ENCODE results near the gene PAOX. TPM values are rescaled to one million over a fixed set of nuclear protein-coding genes. Genes with fewer than 3 reads are reported as not detected.
A peak's percentile ranks its signal among the peaks of the same experiment; 100 is the strongest.
"Not testable (repeated sequence)": the region's sequence is repeated elsewhere in the genome, so short reads cannot be mapped to it uniquely, and the experiment has no call there.

The PAOX gene
- total RNA-seq, 1 experiment from 2014 or later = 6.7 TPM

DNA sequence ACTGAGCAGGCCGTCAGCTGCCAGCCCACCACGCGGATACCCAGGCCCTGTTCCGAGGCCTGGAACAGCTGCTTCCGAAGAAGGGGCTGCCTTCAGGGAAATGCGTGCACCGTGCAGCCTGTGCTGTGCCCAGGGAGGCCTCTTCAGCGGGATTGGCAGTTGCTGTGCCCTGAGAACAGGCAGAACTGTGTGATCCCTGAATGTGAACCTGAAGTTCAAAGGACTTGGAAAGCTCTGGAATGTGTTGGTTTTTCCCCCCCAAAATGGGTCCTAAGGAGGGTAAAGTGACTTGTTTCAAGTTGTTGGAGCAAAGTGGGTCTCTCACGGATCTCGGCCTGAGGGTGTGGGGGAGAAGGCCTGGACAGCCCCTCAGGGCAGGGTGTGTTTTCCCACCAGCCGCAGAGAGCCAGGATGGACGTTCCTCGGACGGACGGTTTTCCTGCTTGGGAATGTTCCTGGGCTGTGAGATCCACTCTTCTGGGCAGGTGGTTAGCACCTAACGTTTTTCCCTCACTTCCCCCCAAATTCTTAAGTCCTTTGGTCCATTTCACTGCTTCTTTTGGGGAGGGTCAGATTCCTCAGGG, 43.3 kb downstream of the PAOX start:
- Mint-ChIP-seq H3K27me3 (ENCODE audit: insufficient read depth, unreplicated experiment) (no peaks in the 10 kb centered on the region), H3K9me3 (ENCODE audit: unreplicated experiment) (no peaks in the 10 kb centered on the region), H3K4me1 (ENCODE audit: low read depth, unreplicated experiment) (no peaks in the 10 kb centered on the region), H3K27ac (ENCODE audit: unreplicated experiment) (no peak overlapping the region), H3K4me3 (ENCODE audit: unreplicated experiment) (peak overlapping the region; percentile 61), H3K36me3 (ENCODE audit: insufficient read depth, unreplicated experiment) (peaks cover 56% of the 10 kb centered on the region)
- no TSS peak for BruUV-seq (replicated peaks)
- CTCF ChIA-PET = no interaction called here
- H3K27me3 ChIP-seq (replicated peaks; ENCODE audit: control insufficient read depth, insufficient read depth, low read length) = no peaks in the 10 kb centered on the region
- intact Hi-C loops (cut with micrococcal nuclease; ENCODE audit: unreplicated experiment) = no loop called here
- TF ChIP-seq, protein P1, sequence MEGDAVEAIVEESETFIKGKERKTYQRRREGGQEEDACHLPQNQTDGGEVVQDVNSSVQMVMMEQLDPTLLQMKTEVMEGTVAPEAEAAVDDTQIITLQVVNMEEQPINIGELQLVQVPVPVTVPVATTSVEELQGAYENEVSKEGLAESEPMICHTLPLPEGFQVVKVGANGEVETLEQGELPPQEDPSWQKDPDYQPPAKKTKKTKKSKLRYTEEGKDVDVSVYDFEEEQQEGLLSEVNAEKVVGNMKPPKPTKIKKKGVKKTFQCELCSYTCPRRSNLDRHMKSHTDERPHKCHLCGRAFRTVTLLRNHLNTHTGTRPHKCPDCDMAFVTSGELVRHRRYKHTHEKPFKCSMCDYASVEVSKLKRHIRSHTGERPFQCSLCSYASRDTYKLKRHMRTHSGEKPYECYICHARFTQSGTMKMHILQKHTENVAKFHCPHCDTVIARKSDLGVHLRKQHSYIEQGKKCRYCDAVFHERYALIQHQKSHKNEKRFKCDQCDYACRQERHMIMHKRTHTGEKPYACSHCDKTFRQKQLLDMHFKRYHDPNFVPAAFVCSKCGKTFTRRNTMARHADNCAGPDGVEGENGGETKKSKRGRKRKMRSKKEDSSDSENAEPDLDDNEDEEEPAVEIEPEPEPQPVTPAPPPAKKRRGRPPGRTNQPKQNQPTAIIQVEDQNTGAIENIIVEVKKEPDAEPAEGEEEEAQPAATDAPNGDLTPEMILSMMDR (IDR thresholded peaks at IDR 0.05; ENCODE audit: insufficient read depth in 1 of 2, low read depth in 1 of 2, low read length in 1 of 2, severe bottlenecking in 1 of 2, unreplicated experiment in 1 of 2) = no peak
- no peaks in the 10 kb centered on the region for H3K9me3 ChIP-seq
- peaks cover 1% of the 10 kb centered on the region for H3K36me3 ChIP-seq (ENCODE audit: control insufficient read depth, insufficient read depth, low read length)
- DNase-seq = no peak
- peaks cover 5% of the 10 kb centered on the region; the same call in 1 of the 2 replicates for H3K4me1 ChIP-seq
- H3K4me3 ChIP-seq (ENCODE audit: low read depth, low read length) = no peak overlapping the region
- POLR2A ChIA-PET = no interaction called here

DNA sequence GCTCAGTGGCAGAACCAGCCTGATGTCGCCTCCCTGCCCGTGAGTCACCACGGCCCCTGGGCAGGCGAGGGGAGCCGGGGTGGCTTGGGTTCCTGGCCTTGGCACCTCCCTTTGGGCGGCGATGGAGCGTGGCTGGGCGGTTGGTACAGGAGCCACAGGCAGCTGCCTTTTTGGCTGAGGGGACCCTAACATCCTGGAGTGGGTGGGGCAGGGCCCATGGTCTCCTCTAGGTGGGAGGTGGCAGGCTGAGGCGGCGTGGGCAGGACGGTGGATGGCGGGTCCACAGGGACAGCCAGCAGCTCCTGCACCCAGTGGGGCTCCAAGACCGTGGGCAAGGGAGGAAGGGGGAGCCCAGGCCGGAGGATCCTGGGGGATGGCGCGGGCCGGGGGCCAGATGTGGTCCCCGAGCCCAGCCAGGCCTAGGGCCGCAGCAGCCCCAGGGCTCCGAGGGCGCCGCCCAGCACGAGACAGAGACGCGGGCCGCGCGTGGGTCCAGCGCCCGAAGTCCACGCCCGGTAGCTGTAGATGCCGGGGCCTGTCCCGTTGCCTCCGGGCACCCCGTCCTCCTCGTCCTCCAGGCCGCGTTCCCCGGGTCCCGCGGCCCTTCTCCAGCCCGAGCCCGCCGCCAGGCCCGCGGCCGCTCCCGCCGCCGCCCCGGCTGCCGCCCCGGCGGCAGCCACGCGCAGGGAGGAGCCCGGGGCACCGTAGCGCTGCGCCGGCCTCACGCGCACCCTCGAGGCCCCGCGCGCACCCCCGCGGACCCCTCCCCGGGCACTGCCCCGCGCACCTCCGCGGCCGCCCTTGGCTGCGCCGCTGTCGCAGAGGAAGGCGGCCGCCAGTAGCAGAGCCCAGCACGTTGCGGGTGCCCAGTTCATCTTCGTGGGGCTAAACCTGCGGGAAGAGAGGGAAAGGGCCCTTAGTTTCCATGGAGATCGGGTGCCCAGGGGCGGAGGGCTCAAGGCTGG, 44.0 kb downstream of the PAOX start:
- H3K27me3 Mint-ChIP-seq (ENCODE audit: insufficient read depth, unreplicated experiment) = no peaks in the 10 kb centered on the region
- DNase-seq = no peak
- no peaks in the 10 kb centered on the region for H3K9me3 Mint-ChIP-seq (ENCODE audit: unreplicated experiment)
- ChIA-PET POLR2A (no interaction called here), CTCF (no interaction called here)
- Histone ChIP-seq H3K9me3 (no peaks in the 10 kb centered on the region), H3K27me3 (replicated peaks; ENCODE audit: control insufficient read depth, insufficient read depth, low read length) (no peaks in the 10 kb centered on the region), H3K4me3 (ENCODE audit: low read depth, low read length) (peak overlapping the region; percentile 22), H3K36me3 (ENCODE audit: control insufficient read depth, insufficient read depth, low read length) (peaks cover 1% of the 10 kb centered on the region), H3K4me1 (peaks cover 5% of the 10 kb centered on the region; the same call in 1 of the 2 replicates)
- peak overlapping the region; percentile 61 for H3K4me3 Mint-ChIP-seq (ENCODE audit: unreplicated experiment)
- intact Hi-C loops (cut with micrococcal nuclease; ENCODE audit: unreplicated experiment) = no loop called here
- H3K36me3 Mint-ChIP-seq (ENCODE audit: insufficient read depth, unreplicated experiment) = peaks cover 56% of the 10 kb centered on the region
- TF ChIP-seq, protein P1 (IDR thresholded peaks at IDR 0.05; ENCODE audit: insufficient read depth in 1 of 2, low read depth in 1 of 2, low read length in 1 of 2, severe bottlenecking in 1 of 2, unreplicated experiment in 1 of 2) = no peak
- H3K27ac Mint-ChIP-seq (ENCODE audit: unreplicated experiment) = no peak overlapping the region
- H3K4me1 Mint-ChIP-seq (ENCODE audit: low read depth, unreplicated experiment) = no peaks in the 10 kb centered on the region
- no TSS peak for BruUV-seq (replicated peaks)

DNA sequence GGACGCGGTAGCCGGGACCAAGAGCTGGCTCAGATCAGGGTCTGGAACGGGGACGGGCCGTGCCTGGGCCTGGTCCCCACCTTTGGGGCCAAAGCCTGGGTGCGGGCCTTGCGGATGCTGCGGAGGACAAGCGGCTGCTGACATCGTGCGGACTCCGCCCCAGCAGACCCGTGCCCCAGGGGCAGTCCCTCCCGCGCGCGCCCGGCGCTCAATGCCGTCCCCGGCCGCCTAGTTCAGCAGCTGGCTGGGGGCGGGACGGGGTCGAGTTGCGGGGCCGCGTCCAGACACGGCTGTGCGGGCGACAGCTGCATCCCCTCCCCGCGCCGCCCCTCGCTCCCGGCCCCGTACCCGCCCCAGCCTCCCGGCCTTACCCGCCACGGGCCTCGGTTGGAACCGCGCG, 45.0 kb downstream of the PAOX start:
- H3K9me3 Mint-ChIP-seq (ENCODE audit: unreplicated experiment); H3K27ac Mint-ChIP-seq (ENCODE audit: unreplicated experiment); H3K4me1 Mint-ChIP-seq (ENCODE audit: low read depth, unreplicated experiment); H3K4me3 Mint-ChIP-seq (ENCODE audit: unreplicated experiment); H3K36me3 ChIP-seq (ENCODE audit: control insufficient read depth, insufficient read depth, low read length); DNase-seq; POLR2A ChIA-PET; H3K9me3 ChIP-seq; H3K4me1 ChIP-seq; intact Hi-C loops (cut with micrococcal nuclease; ENCODE audit: unreplicated experiment); BruUV-seq (replicated peaks); H3K4me3 ChIP-seq (ENCODE audit: low read depth, low read length); H3K27me3 ChIP-seq (replicated peaks; ENCODE audit: control insufficient read depth, insufficient read depth, low read length); H3K27me3 Mint-ChIP-seq (ENCODE audit: insufficient read depth, unreplicated experiment); CTCF ChIA-PET: not testable (repeated sequence)
- H3K36me3 Mint-ChIP-seq (ENCODE audit: insufficient read depth, unreplicated experiment) = peaks cover 47% of the 10 kb centered on the region

DNA sequence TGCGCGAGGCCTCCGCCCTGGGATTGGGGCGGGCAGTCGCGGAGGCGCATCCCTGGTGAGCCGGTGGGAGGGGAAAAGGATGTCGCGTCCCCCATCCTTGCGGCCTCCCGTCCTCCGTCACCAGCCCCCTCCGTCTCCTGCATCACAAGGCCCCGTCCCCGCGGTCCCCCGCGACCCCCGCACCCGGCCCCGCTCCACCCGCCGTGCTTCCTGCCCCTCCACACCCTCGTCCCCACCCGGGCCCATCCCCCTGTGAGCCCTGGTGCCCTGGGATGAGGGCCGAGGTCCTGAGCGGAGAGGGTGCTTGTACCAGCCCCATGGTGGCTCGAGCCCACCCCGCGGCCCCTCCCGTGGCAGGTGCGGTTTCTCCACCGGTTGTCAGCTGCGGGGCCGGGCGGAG, 45.5 kb downstream of the PAOX start, which contains the start of gene SPRN:
TSS of gene SPRN (minus strand) at position 25 of the 400 bp plus-strand sequence. CDS start 944 bp downstream, outside the sequence.
- H3K4me3 ChIP-seq (ENCODE audit: low read depth, low read length) = peak within 1 kb of the TSS; percentile 22
- H3K27me3 ChIP-seq (replicated peaks; ENCODE audit: control insufficient read depth, insufficient read depth, low read length); H3K27ac Mint-ChIP-seq (ENCODE audit: unreplicated experiment); H3K9me3 ChIP-seq; BruUV-seq (replicated peaks); CTCF ChIA-PET; POLR2A ChIA-PET; intact Hi-C loops (cut with micrococcal nuclease; ENCODE audit: unreplicated experiment); DNase-seq; H3K9me3 Mint-ChIP-seq (ENCODE audit: unreplicated experiment); H3K4me1 Mint-ChIP-seq (ENCODE audit: low read depth, unreplicated experiment); H3K4me1 ChIP-seq; H3K27me3 Mint-ChIP-seq (ENCODE audit: insufficient read depth, unreplicated experiment); H3K36me3 ChIP-seq (ENCODE audit: control insufficient read depth, insufficient read depth, low read length): not testable (repeated sequence)
- peak within 1 kb of the TSS; percentile 61 for H3K4me3 Mint-ChIP-seq (ENCODE audit: unreplicated experiment)
- H3K36me3 Mint-ChIP-seq (ENCODE audit: insufficient read depth, unreplicated experiment) = peaks cover 42% of the 10 kb centered on the region

DNA sequence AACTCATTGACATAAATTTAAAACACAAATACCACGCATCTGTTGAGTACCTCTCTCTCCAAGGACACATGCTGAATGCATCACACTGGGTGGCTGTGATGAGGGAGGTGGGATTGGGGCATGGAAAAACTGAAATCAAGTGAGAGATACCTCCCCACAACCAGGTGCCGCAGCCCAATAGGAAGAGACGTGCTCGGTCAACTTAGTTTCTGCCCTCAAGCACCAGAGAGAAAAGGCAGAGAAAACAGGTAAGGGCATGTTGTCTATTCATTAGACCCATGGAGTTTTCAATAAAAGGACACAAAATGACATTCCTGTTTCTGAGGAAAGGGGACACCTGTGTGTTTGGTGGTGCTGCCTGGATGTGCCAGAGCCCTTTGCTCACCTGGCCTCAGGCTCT, 50.5 kb downstream of the PAOX start:
- DNase-seq; H3K9me3 ChIP-seq; H3K9me3 Mint-ChIP-seq (ENCODE audit: unreplicated experiment); H3K36me3 ChIP-seq (ENCODE audit: control insufficient read depth, insufficient read depth, low read length); H3K4me1 ChIP-seq; POLR2A ChIA-PET; H3K27me3 ChIP-seq (replicated peaks; ENCODE audit: control insufficient read depth, insufficient read depth, low read length); CTCF ChIA-PET; H3K27me3 Mint-ChIP-seq (ENCODE audit: insufficient read depth, unreplicated experiment); H3K4me1 Mint-ChIP-seq (ENCODE audit: low read depth, unreplicated experiment); H3K27ac Mint-ChIP-seq (ENCODE audit: unreplicated experiment); H3K36me3 Mint-ChIP-seq (ENCODE audit: insufficient read depth, unreplicated experiment); H3K4me3 ChIP-seq (ENCODE audit: low read depth, low read length); H3K4me3 Mint-ChIP-seq (ENCODE audit: unreplicated experiment); intact Hi-C loops (cut with micrococcal nuclease; ENCODE audit: unreplicated experiment); BruUV-seq (replicated peaks): not testable (repeated sequence)
